Activated CD4-positive, alpha-beta T cell treated with anti-CD3 and anti-CD28 coated beads, Interleukin-2, amount 50 U/mL, for 48 hours (primary cell): ENCODE measurements around the gene RBM19.

ENCODE experiments used
- DNase-seq, 2 experiments: peaks; one replicate each; pipeline ENCODE4 v3.0.0-alpha.2; 2020

RBM19 gene

DNA sequence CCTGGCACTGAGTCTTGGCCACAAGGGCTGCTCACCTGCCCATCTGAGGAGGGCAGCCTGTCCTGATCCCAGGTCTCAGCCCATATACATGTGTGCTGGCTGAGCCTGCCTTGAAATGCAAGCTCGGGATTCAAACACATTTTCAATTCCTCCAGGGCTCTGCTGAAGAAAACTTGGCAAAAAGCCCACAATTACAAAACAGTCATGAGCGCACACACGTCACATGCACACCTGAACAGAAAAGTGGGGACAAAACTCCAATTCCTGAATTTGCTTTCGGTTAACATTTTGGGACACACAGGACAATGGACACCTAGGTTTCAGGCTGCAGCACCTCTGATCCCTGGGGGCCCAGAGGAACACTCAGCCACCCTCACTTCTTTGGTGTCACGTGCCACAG, 113.9 kb downstream of the RBM19 start:
- no peak for DNase-seq

DNA sequence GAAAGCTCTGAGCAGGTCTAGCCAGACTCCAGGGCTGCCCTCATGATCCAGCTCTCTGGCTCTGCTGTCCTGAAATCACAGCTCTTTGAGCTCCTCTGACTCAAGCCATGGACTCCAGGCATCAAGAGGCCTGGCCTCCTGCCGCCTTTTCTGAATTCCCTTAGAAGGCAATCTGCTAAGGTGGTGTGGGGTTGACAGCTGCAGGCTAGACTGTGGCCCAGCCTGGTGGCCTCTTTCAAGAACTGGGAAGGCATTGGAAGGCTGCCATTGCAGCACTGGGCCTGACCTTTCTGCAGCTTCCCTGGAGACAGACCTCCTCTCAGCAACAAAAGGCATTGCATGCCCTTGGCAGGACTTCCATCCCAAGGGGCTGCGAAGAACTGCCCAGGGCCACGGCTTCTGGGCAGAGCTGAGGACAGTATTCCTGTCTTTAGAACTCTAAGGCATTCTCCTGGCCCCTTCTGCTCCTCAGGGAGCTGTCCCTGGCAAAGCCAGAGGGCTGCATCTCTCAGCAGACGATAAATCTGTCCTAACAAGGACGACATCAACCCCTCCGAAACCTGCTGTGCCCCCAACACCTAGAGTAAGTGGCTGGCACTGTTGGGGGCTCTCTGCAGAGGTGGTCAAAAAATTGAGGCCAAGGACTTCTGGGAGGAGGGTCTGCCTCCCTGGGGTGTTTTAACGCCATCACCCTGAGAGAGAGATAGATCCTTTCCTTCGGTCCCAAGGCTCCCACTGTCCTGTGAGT, 115.6 kb downstream of the RBM19 start:
- no peak for DNase-seq

DNA sequence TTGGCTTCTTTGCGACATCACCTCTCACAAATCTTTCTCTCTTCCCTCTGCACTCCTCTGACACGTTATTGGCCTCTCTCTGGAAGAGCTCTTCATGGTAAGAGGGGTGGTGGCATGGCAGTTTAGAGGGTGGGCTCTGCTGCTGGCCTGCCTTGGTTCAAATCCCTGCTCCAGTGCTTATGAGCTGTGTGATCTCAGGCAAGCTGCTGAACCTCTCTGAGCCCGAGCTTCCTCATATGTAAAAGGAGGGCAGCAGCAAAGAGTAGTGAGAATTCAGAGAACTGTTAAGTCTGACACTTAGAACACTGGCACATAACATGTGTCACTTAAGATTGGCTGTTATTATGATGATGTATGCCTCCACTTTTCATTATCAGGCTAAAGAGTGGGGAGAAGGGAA, 118.3 kb downstream of the RBM19 start:
- no peak for DNase-seq

DNA sequence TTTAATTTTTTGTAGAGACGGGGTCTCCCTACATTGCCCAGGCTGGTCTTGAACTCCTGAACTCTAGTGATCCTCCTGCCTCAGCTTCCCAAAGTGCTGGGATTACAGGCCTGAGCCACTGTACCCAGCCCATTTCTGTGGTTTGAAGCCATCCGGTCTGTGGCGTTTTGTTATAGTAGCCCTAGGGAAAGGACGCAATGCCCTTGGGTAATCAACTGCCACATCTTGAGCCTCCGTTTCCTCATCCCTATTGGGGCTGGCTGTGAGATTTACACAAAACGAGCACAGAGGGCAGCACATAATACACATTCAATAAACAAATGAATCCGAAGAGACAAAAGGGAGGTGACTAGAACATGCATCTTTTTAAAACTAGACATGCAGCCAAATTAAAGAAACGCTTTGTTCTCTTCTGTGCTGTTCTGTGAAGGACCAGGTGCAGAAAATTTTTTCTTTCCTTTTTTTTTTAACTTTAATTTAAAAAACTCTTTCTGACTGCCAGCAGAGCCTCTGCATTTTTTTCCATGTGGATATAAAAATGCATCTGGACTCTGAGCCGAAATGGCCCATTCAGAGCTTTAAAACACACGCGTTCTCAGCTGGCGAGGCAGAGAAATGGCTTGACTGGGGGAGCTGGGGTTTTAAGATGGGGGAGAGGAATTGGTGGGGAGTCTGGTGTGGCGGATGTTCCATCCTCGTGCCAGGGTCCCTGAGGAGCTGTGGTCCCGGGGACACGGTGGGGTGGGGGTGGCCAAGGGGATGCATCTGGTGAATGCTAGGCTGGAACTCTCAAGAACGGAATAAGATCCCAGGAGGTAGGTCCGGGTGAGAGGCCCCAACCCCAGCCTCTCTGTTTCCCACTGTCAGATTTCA, 119.0 kb downstream of the RBM19 start:
- DNase-seq: no peak

DNA sequence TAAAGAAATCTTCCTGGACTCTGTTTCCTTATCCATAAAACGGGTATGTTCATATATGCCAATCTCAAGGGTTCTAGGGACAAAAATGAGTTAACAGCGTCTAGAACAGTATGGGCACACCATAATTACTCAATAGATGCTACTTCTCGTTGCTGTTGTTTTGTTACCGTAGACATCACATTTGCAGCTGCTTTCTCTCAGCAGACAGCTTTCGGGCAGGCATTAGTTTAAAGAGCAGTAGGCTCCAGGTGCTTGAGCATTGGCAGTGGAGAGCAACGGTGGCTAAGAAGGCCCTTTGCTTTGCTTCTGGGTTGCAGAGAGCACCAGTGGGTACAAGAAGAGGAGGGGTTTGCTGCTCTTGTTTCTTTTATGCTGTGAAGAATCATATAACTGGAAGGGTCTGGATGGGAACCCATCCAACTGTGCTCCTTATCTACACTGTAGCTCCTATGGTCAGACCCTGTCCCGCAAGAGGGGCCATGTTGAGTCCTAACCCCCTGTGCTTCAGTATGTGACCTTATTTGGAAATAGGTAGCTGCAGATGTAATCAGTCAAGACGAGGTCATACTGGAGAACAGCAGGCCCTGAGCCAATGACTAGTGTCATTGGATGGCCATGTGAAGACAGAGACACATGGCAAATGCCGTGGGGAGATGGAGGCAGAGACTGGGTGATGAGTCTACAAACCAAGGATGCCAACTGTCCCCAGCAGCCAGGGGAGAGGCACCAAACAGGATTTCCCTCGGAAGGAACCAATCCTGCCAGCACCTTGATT, 120.0 kb downstream of the RBM19 start:
- DNase-seq: no peak

DNA sequence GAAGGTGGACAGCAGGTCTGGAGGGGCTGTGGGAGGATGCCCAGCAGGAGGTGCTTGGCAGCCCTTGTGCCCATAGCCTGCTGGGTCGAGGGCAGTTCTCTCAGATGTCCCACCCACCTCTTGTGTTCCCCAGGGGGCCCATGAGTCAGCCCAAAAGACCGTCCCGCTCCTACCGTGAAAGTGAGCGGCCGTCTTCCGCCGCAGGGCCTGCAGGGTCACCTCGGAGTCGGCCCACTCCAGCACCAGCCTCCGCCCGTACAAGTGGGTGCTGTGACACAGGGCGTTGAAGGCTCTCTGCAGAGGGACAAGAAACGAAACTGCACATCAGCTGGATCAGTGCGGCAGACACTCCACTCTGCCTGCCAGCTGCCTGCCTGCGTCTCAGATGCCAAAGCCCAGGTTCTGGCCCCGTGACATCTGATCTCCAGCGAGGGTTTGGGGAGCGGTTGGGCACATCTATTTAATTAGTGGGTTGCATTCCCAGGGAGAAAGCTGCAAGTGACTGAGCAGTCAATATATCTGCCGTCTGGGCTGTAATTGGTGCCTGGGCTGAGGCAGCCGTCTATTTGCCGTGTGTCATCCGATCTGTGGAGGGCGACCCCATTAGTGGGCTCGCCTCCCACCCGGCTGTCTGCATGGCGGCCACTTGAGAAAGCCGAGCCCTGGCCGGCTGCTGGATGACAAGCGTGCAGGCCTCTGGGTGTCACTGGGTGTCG, 121.5 kb downstream of the RBM19 start:
- DNase-seq: no peak

DNA sequence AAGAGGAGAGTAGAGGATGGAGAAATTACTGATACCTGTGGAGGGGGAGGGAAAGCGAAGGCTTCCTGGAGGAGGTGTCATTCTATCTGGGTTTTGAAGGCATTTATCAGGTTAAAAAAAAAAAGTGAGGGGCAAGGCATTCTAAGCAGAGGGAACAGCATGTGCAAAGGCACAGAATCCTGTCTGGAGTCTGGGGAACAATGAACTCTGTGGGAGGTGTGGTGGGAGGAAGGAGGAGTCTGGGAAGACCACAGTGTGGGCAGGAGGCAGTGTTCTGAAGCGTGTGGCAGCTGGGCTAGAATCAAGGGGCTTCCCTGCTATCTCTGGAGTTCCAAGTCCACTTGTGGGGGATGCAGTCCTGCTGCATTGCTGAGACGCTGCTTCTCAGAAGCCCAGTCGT, 123.4 kb downstream of the RBM19 start:
- DNase-seq: no peak

DNA sequence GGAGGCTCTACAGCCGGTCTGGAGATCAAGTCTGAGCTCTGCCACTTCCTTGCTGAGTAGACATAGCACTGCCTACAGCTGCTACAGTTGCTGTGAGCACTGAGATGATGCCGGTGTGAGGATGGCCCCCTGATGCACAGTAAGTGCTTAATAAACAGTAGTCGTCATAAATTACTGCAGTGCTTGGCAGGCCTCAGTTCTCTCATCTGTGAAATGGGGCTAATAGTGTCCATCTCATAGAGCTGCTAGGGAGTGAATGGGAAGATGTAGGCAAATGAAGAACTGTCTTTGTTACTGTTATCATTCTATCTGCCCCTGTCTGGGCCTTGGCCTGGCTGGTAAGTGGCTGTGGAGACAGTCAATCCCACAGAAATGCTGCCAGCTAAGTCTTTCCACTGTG, 124.3 kb downstream of the RBM19 start:
- no peak for DNase-seq

DNA sequence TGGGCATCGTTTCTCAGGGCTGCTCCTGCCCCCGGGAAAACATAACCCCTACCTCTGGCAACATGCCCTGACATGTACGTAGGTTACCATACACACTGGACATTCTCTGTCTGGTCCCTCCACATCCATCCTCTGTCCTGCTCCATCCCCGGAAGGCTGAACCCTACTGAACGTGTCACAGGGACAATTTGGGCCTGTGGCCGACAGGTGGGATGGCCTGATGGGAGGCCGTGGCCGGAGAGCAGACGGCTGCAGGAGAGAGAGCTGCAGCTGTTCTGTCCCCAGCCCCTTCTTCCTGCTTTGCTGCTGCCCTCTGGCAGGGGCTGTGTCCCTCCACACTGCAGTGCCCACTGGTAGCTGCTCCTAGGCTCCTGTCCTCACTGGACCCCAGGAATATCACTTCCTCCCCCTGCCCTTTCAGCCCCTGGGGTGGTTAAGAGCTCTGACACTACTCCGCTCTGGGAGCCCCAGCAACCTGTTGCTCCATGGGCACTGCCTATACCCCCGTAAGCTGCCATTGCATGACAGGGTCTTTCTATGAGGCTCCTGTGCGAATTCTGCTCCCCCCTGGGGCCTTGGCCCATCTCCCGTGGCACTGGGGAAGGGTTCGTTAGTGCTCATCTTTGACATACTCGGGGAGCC, 125.6 kb downstream of the RBM19 start:
- DNase-seq: no peak

DNA sequence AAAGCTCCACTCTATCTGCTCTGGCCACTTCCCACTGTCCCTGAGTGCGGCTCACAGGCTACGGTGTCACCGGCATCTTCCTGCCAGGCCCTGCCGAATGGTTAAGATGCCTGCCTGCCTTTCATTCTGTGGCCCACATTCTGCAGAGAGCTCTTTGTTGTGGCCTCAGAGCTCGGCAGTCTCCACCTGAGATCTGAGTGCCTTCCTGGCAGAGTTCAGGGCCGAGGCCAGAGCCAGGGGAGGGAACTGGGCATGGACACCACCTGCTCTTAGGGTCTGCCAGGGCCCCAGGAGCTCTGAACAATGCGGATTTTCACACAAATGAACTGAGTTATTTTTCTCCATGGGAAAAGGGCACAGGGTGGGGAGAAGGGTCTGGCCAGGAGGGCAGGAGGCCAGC, 127.2 kb downstream of the RBM19 start:
- DNase-seq: no peak

DNA sequence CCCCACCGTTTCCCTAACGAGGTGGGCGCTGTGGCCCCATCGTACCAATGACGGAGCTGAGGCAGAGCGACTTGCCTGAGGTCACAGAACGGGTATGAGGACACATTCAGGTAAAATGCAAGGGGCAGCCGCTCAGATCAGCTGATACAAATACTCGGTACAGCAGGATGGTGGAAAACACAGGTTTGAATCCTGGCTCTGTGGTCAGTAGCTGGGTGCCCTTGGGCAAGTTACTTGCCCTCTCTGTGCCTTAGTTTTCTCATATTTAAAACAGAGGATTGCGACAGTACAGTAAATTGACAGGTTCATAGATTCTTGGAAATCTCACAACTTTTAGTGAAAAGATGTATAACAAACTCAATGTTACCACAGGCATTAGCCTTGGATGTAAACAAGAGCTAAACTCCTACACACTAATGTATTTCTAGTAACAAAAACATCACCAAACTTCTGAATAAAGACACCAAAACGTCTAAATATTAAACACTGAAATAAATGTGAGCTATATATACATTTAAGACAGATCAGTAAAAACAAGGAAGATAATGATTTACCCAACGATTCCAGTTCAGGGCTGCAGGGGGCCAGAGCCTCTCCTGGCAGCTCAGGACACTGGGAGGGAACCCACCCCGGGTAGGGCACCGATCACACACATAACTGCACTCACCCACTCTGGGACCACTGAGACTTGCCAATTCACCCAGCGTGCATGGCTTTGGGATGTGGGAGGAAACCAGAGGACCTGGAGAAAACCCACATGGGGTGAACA, 128.4 kb downstream of the RBM19 start:
- no peak for DNase-seq

DNA sequence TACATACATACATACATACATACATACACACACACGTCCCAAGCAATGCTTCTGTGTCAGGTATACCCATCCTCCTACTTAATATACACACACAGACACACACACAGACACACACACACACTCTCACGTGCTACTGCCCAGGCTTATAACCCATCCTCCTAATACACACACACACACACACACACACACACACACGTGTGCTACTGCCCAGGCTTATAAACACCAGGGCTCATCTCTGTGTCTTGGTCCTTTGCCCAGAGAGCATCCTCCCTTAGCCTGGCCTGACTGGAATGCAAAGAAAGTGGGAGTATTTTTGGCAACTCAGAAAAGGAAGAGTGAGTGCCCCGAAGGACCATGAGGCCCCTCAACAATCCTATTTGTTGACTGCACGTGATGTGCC, 129.0 kb downstream of the RBM19 start:
- no peak for DNase-seq

DNA sequence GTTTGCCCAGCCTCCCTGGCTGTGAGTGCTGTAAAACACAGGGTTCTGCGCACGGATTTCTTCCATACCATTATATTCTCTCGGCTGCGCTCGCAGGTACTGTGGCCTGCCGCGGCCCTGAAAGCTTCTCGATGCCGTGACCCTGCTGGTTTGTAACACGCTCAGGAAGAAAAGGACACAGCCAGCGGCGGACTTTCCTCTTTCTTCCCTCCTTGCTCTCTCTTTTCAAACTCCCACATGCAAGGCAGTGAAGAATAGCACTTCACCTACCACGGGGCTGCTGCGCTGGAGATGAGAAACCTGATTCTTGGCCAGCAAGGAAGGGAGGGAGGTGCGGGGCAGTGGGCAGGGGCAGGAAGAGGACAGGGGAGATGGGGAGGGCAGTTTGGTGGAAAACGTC, 130.2 kb downstream of the RBM19 start:
- DNase-seq: no peak

DNA sequence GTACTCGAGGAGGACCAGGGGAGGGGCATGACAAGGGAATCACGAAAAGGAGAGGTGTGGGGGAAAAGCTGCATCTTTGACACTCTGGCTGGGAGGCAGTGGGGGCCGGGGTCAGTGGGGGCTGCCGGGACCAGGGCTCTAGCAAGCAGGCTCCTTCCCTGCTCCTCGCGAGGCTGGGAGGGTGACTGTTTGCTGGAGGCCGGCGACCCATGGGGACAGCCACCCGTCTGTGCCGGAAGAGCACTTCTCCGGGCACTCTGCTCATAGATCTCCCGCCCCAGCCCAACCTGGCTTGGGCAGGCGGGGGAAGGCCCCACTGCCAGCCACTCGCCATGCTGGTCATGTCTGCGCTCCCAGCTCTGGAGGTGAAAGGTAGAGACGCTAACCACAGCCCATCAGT, 130.7 kb downstream of the RBM19 start:
- DNase-seq: no peak

DNA sequence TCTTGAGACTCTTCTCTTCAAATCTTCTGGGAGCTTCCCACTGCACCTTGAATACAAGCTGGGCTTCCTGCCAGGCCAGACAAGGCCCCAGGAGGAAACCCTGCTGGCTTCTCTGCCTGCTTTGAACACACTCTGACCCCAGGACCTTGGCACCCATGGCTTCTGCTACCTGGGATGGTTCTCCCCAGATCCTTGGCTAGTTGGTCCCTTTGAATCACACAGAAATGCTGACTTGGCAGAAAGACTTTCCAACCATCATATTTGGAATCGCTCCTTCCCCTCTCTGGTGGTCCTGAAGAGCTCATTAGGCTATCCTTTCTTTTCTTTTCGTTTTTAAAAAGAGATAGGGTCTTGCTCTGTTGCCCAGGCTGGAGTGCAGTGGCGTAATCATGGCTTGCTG, 132.7 kb downstream of the RBM19 start:
- no peak for DNase-seq

DNA sequence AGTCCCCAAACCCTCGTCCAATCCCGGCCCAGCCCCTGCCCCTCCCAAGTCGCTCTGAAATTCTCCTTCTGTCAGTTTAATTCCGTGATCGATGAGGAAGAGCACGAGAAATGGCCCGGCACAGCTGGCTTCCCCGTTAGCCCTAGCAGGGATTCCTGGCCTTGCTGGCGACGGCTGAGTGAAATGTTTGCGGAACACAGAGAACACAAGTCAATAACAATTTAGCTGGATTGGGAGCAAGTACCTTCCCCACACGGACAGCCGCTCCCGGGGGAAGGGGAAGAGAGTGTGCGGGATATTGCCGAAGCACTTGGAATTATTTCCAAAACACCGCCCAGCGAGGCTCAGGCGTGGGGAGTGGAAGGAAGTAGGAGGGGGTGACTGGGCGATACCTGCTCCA, 134.6 kb downstream of the RBM19 start:
- no peak for DNase-seq

DNA sequence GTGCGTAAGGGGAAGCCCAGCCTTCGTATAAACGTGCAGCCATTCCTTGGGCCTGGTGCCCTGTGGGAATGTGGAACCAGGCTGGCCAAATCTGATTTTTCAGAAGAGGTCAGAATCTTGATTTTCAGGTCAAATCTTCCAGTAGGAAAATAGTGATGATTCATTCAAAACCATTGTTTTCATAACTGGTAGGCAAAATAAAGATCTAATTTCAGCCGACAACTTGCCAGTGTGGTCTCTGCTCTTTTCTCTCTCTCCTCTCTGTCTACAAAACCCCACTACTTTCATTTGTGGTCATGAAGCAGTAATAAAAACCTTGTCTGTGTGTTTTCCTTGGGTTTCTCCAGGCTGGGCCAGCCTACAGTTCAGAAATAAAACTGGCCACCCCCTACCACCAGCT, 135.1 kb downstream of the RBM19 start:
- DNase-seq: no peak

DNA sequence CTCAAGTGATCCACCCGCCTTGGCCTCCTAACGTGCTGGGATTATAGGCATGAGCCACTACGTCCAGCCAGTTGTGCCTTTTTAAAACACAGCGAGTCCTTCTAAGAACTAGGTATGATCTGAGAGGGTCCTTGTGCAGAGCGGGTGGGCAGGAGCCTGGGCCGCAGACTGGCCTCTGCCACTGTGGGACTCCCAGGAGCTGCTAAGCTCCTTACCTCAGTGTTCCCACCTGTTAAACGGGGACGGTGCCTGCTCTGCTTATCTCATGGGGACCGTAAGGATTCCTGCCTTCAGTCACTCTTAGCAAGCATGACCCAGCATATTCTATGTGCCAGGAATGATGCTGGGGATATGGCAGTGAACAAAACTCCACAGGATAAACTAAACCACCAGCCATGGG, 136.9 kb downstream of the RBM19 start:
- DNase-seq: no peak

DNA sequence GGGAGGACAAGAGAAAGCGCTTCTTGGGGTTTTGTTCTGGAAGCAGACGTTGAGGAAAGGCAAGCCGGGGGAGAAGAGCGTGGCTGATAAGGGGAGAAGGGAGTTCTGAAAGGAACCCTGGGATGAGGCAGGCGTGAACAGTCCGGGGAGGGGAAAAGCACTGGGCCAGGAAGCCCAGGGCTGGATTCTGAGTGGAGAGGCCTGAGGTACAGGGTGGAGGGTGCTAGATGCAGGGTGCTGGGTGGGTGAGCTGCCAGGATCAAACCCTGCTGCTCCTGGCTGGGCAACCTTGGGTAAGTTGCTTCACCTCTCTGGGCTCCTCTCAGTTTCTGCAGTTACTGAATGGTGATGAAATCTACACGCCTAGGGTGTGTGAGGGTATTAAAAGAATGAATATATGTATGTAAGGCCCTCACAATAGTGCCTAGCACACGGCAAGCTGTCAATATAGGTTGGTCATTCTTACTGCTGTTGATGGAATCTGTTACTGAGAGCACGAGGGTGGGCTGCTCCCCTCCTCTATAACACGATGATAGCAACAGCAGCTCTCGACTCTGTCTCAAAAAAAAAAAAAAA, 138.5 kb downstream of the RBM19 start:
- DNase-seq: no peak

DNA sequence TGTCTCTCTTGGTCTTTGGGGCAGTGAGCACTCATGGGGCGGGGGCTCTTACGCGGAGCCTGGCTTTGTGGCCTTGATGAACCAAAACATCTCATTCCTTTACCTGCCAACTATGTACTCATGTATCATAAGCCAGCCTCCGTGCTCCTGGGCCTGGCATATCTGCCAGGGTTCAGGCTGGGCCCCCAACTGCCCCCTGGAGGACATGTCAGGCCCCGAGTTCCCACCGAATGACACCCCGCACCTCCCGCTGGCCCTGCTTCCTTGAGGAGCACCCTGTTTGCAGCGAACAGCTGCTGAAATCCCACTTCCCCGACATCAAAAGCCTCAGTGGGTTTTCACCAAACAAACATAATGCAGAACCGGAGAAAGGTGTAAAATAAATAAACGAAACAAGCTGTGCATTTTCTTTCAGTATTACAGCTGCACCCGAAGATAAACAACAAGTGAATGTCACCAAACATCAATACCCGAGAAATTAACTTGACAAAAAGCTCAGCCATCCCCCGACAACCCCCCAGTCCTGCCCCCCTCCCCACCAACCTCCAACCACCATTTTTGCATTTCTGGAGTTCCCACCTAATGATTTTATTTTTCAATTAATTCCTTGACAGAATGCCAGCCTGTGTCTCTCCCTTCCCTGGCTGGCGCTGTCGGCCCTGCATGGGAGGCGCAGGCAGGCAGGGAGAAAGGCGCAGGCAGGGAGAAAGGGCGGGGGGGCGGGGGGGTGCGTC, 139.2 kb downstream of the RBM19 start:
- no peak for DNase-seq

DNA sequence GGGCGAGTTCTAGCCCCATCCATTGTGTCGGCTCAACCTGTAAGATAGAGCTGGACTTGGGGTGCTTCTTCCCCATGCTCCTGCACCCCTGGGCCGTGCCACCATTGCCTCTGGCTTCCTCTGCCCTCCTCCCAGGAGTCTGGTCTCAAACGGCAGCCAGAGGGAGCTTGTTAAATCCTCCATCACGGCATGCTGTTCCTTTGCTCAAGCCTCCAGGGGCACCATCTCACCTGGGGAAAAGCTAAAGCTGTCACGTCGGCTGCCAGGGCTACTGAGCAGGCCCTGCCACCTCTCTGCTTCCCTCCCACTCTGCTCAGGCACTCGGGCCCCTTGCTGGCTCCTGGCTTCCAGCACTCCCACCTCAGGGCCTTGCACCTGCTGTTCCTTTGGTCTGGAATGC, 140.4 kb downstream of the RBM19 start:
- no peak for DNase-seq
